GM12891 (cell line): Measurements from ENCODE around the gene SLC9A9.

Source experiments
- POLR2A ChIP-seq: IDR thresholded peaks from 2 replicates; pipeline ENCODE4 v1.6.1; 2011; ENCODE audit warnings: low read depth, low read length, control low read depth
- TAF1 ChIP-seq: IDR thresholded peaks from 2 replicates; pipeline ENCODE4 v1.6.1; 2011; ENCODE audit warnings: low read depth, low read length, control low read depth

DNA sequence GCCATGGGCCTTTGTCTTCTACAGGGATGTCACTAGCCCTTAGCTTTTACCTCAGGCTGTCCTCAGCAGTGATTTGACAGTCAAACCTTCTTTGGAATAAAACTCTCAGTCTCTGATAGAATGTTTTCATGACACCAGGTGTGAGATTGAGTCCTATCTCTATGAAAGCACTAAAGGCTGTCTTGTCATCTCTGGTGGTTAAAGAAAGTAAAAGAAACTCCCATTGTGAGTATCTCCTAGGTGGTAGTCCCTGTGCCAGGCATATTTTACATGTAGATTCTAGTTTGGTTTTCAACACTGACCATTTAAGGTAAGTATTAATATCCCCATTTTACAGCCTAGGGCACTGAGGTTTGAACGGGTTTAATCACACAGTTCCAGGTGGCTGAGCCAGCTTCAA, 368.5 kb downstream of the SLC9A9 start:
- TF ChIP-seq POLR2A (no peak), TAF1 (no peak)
